ENCODE data around the gene AKNA. TPM values are rescaled to one million over a fixed set of nuclear protein-coding genes. Genes with fewer than 3 reads are reported as not detected.

The AKNA gene
- total RNA-seq, 1 donor from 2014 or later = 11.4 TPM

GRCh38 chr9:114376586-114377445, 11.0 kb downstream of the AKNA start:
- Mint-ChIP-seq H3K27me3 (ENCODE audit: insufficient read depth, low read depth) (peaks cover 6% of the 10 kb centered on the region), H3K27ac (peak overlapping the region; percentile 79), H3K36me3 (peaks cover 15% of the 10 kb centered on the region), H3K4me3 (no peak overlapping the region), H3K4me1 (peaks cover 24% of the 10 kb centered on the region), H3K9me3 (no peaks in the 10 kb centered on the region)
- H3K4me3 ChIP-seq = no peak overlapping the region
- no peaks in the 10 kb centered on the region for H3K27me3 ChIP-seq
- H3K27ac ChIP-seq = no peak overlapping the region
- DNase-seq (ENCODE audit: low spot score) = no peak
- H3K9ac ChIP-seq = no peak overlapping the region
- H3K36me3 ChIP-seq = no peaks in the 10 kb centered on the region
- TF ChIP-seq EZH2 (IDR thresholded peaks at IDR 0.05) (no peak), EZH2phosphoT487 (IDR thresholded peaks at IDR 0.05) (no peak)
- TF ChIP-seq, protein P1, sequence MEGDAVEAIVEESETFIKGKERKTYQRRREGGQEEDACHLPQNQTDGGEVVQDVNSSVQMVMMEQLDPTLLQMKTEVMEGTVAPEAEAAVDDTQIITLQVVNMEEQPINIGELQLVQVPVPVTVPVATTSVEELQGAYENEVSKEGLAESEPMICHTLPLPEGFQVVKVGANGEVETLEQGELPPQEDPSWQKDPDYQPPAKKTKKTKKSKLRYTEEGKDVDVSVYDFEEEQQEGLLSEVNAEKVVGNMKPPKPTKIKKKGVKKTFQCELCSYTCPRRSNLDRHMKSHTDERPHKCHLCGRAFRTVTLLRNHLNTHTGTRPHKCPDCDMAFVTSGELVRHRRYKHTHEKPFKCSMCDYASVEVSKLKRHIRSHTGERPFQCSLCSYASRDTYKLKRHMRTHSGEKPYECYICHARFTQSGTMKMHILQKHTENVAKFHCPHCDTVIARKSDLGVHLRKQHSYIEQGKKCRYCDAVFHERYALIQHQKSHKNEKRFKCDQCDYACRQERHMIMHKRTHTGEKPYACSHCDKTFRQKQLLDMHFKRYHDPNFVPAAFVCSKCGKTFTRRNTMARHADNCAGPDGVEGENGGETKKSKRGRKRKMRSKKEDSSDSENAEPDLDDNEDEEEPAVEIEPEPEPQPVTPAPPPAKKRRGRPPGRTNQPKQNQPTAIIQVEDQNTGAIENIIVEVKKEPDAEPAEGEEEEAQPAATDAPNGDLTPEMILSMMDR (IDR thresholded peaks at IDR 0.05) = no peak
- H4K20me1 ChIP-seq (ENCODE audit: low read depth) = peaks cover 6% of the 10 kb centered on the region
- H3F3A ChIP-seq (ENCODE audit: low read depth) = peaks cover 6% of the 10 kb centered on the region
- H3K4me2 ChIP-seq = no peak overlapping the region
- H2AFZ ChIP-seq (replicated peaks) = no peak overlapping the region
- H3K4me1 ChIP-seq = peaks cover 6% of the 10 kb centered on the region
- H3K9me3 ChIP-seq (ENCODE audit: low read depth) = no peaks in the 10 kb centered on the region
- H3K79me2 ChIP-seq (ENCODE audit: low read depth) = no peaks in the 10 kb centered on the region

DNA sequence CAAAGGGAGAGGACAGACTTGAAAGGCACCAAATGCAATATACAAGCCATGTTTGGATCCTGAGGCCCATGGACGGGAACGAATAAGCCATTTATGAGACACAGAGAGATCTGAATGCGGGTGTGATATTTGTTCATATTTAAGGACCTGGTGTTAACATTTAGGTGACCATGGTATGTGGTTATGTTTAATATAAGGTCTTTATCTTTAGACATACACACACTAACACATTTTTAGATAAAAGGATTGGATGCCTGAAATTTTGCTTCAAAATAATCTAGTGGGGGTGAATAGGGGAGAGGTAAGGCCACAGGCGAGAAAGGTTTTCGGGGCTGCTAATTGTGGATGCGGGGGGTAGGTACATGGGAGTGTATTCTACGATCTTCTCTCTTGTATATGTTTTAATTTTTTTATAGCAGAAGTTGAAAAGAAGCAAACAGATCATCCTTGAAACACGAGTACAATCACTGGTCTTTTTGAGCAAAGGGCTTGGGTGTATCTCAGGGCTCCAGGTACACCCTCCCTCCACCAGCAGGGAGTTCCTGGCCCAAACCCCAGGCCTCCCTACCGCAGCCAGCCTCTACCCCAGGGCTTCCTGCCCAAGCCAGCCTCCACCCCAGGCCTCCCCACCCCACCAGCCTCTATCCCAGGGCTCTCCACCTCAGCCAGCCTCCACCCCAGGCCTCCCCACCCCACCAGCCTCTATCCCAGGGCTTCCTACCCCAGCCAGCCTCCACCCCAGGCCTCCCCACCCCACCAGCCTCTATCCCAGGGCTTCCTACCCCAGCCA, 12.2 kb downstream of the AKNA start:
- H3K27me3 ChIP-seq = no peaks in the 10 kb centered on the region
- H3K4me3 Mint-ChIP-seq = no peak overlapping the region
- TF ChIP-seq EZH2 (IDR thresholded peaks at IDR 0.05) = no peak
- TF ChIP-seq EZH2phosphoT487 (IDR thresholded peaks at IDR 0.05) = no peak
- TF ChIP-seq, protein P1 (IDR thresholded peaks at IDR 0.05) = no peak
- no peak overlapping the region for H3K27ac Mint-ChIP-seq
- H2AFZ ChIP-seq (replicated peaks) = no peak overlapping the region
- no peak overlapping the region for H3K4me2 ChIP-seq
- no peak for DNase-seq (ENCODE audit: low spot score)
- no peak overlapping the region for H3K9ac ChIP-seq
- no peak overlapping the region for H3K4me3 ChIP-seq
- H3K27me3 Mint-ChIP-seq (ENCODE audit: insufficient read depth, low read depth) = peaks cover 6% of the 10 kb centered on the region
- peaks cover 6% of the 10 kb centered on the region for H3F3A ChIP-seq (ENCODE audit: low read depth)
- peaks cover 34% of the 10 kb centered on the region for H3K4me1 Mint-ChIP-seq
- H3K36me3 Mint-ChIP-seq = peaks cover 15% of the 10 kb centered on the region
- no peak overlapping the region for H3K27ac ChIP-seq
- H3K36me3 ChIP-seq = no peaks in the 10 kb centered on the region
- H4K20me1 ChIP-seq (ENCODE audit: low read depth) = peaks cover 6% of the 10 kb centered on the region
- no peaks in the 10 kb centered on the region for H3K79me2 ChIP-seq (ENCODE audit: low read depth)
- H3K4me1 ChIP-seq = peaks cover 11% of the 10 kb centered on the region
- H3K9me3 ChIP-seq (ENCODE audit: low read depth) = no peaks in the 10 kb centered on the region
- H3K9me3 Mint-ChIP-seq = no peaks in the 10 kb centered on the region

- Mint-ChIP-seq H3K9me3 (no peaks in the 10 kb centered on the region), H3K4me3 (no peak overlapping the region), H3K4me1 (peaks cover 38% of the 10 kb centered on the region), H3K36me3 (peaks cover 11% of the 10 kb centered on the region), H3K27me3 (ENCODE audit: insufficient read depth, low read depth) (peaks cover 6% of the 10 kb centered on the region), H3K27ac (no peak overlapping the region)
- Histone ChIP-seq H2AFZ (replicated peaks) (no peak overlapping the region), H3K79me2 (ENCODE audit: low read depth) (no peaks in the 10 kb centered on the region), H3K27ac (no peak overlapping the region), H3K27me3 (no peaks in the 10 kb centered on the region), H3K9ac (no peak overlapping the region), H3K4me1 (peaks cover 18% of the 10 kb centered on the region), H3K9me3 (ENCODE audit: low read depth) (no peaks in the 10 kb centered on the region), H3K4me3 (no peak overlapping the region), H3K4me2 (no peak overlapping the region), H4K20me1 (ENCODE audit: low read depth) (peaks cover 6% of the 10 kb centered on the region), H3K36me3 (no peaks in the 10 kb centered on the region), H3F3A (ENCODE audit: low read depth) (peaks cover 6% of the 10 kb centered on the region)
- no peak for TF ChIP-seq EZH2phosphoT487 (IDR thresholded peaks at IDR 0.05)
- TF ChIP-seq EZH2 (IDR thresholded peaks at IDR 0.05) = no peak
- TF ChIP-seq, protein P1 (IDR thresholded peaks at IDR 0.05) = no peak
- no peak for DNase-seq (ENCODE audit: low spot score)
Measured at GRCh38 chr9:114374936-114375335, 12.8 kb downstream of the AKNA start.
